OCI-LY7 (cell line): ENCODE data around the gene CPOX. TPM values are rescaled to one million over a fixed set of nuclear protein-coding genes. Genes with fewer than 3 reads are reported as not detected.

Source experiments
- BruUV-seq: library from RNA; stranded (reverse); fragments of 400-500 nt; replicated peaks from 2 replicates; lab custom pipeline; 2021; lab: Mats Ljungman, UMichigan
- CTCF ChIA-PET: fragments of 300-600 bp; sonication (Branson Sonifier 250); formaldehyde crosslinking; loops from one replicate; lab custom pipeline; 2022; ENCODE audit warnings: antibody characterized with exemption; ENCODE audit not compliant: unreplicated experiment; lab: Charles Lee
- POLR2A ChIA-PET: fragments of 300-600 bp; sonication (Branson Sonifier 250); formaldehyde crosslinking; loops from one replicate; lab custom pipeline; 2022; ENCODE audit warnings: antibody characterized with exemption; lab: Charles Lee
- DNase-seq: peaks from one replicate; pipeline ENCODE4 v3.0.0-alpha.2; 2015; ENCODE audit warnings: low spot score
- H2AFZ ChIP-seq: fragments of 200-600 bp; sonication (generic), shearing (Covaris generic); 2 replicates; pipeline ENCODE4 v1.6.1; 2014; ENCODE audit warnings: mild to moderate bottlenecking, antibody characterized with exemption, low read length, moderate library complexity
- H3K27ac ChIP-seq: fragments of 200-600 bp; sonication (generic); 2 replicates; pipeline ENCODE4 v1.5.1; 2014; ENCODE audit warnings: mixed run types, low read depth, mild to moderate bottlenecking, moderate library complexity, low read length, inconsistent platforms; ENCODE audit not compliant: poor library complexity, severe bottlenecking
- H3K36me3 ChIP-seq: fragments of 200-600 bp; sonication (generic); 2 replicates; pipeline ENCODE4 v1.6.1; 2014; ENCODE audit warnings: mild to moderate bottlenecking, antibody characterized with exemption, low read length, moderate library complexity, mixed read lengths; ENCODE audit not compliant: insufficient read depth
- H3K4me1 ChIP-seq: fragments of 200-600 bp; sonication (generic); 2 replicates; pipeline ENCODE4 v1.5.1; 2014; ENCODE audit warnings: mild to moderate bottlenecking, low read length; ENCODE audit not compliant: insufficient read depth, poor library complexity, severe bottlenecking
- H3K4me2 ChIP-seq: fragments of 200-600 bp; sonication (generic); 2 replicates; pipeline ENCODE4 v1.6.1; 2014; ENCODE audit warnings: mild to moderate bottlenecking, low read length
- H3K4me3 ChIP-seq: fragments of 200-600 bp; sonication (generic); 2 replicates; pipeline ENCODE4 v1.5.1; 2014; ENCODE audit warnings: mild to moderate bottlenecking, low read depth, low read length; ENCODE audit not compliant: poor library complexity, severe bottlenecking
- H3K79me2 ChIP-seq: fragments of 200-600 bp; sonication (generic); 2 replicates; pipeline ENCODE4 v1.6.1; 2016; ENCODE audit warnings: low read depth, mild to moderate bottlenecking, low read length, moderate library complexity, mixed read lengths; ENCODE audit not compliant: insufficient read depth
- H3K9me2 ChIP-seq: fragments of 200-600 bp; sonication (generic); 2 replicates; pipeline ENCODE4 v1.6.1; 2016; ENCODE audit warnings: mild to moderate bottlenecking, low read length, mixed read lengths; ENCODE audit not compliant: insufficient read depth
- H3K9me3 ChIP-seq: fragments of 200-600 bp; sonication (generic); 2 replicates; pipeline ENCODE4 v1.6.1; 2014; ENCODE audit warnings: mild to moderate bottlenecking, mixed run types, low read length, mixed read lengths
- H4K20me1 ChIP-seq: fragments of 200-600 bp; sonication (generic); 2 replicates; pipeline ENCODE4 v1.6.1; 2014; ENCODE audit warnings: mild to moderate bottlenecking, antibody characterized with exemption, low read length, moderate library complexity, mixed read lengths; ENCODE audit not compliant: insufficient read depth
- CTCF ChIP-seq: fragments of 200-600 bp; sonication (generic); conservative IDR thresholded peaks from 2 replicates; pipeline ENCODE4 v1.5.1; 2014; ENCODE audit warnings: mild to moderate bottlenecking, antibody characterized with exemption, low read length, moderate library complexity, mixed read lengths
- EZH2phosphoT487 ChIP-seq: fragments of 200-600 bp; sonication (generic); IDR thresholded peaks from 2 replicates; pipeline ENCODE4 v1.6.1; 2018; ENCODE audit warnings: low read depth, borderline replicate concordance, mild to moderate bottlenecking, mixed run types, antibody characterized with exemption, low read length, moderate library complexity, mixed read lengths
- intact Hi-C: fragments of 100-400 bp; cut with micrococcal nuclease; formaldehyde crosslinking; loops from one replicate; pipeline ENCODE4 v1.10.0; 2022; ENCODE audit not compliant: unreplicated experiment
- total RNA-seq, 2 experiments: library from RNA; depleted of rRNA in 1 of 2; stranded (reverse); fragments of >200 nt in 1 of 2; shearing (Covaris generic) in 1 of 2; gene quantifications; 2 replicates each; pipeline ENCODE4 v1.2.3, GENCODE V29; 2014 to 2022

Gene CPOX
- total RNA-seq, 2 experiments from 2014 or later = 10.1 to 14.7 TPM

- no peaks in the 10 kb centered on the region for H3K9me2 ChIP-seq
- peak overlapping the region; percentile 77 for H3K27ac ChIP-seq
- H3K4me3 ChIP-seq = peak overlapping the region; percentile 73
- POLR2A ChIA-PET = interaction anchor here (0.7 to 1.5 kb wide), 11 partner anchors 8 to 63 kb away, joined by 3 to 7 read pairs (median 4); partner anchors contain the start of gene CPOX
- no peaks in the 10 kb centered on the region for H4K20me1 ChIP-seq
- no peak for DNase-seq
- no TSS peak for BruUV-seq
- peaks cover 34% of the 10 kb centered on the region for H3K79me2 ChIP-seq
- intact Hi-C loops = no loop called here
- H2AFZ ChIP-seq = peak overlapping the region; percentile 80
- H3K9me3 ChIP-seq = no peaks in the 10 kb centered on the region
- H3K36me3 ChIP-seq = no peaks in the 10 kb centered on the region
- CTCF ChIA-PET = no interaction called here
- peaks cover 47% of the 10 kb centered on the region for H3K4me1 ChIP-seq
- TF ChIP-seq EZH2phosphoT487 (no peak), CTCF (no peak)
- peak overlapping the region; percentile 78 for H3K4me2 ChIP-seq
Observed at GRCh38 chr3:98529856-98530459, 63.5 kb downstream of the CPOX start.

Other genes with a start within 250 kb of the CPOX start
- gene OR5K4, start 239.8 kb downstream of the CPOX start, total RNA-seq (2014; rRNA removed; shearing (Covaris generic)) = not detected in 2 replicates
- gene OR5K4, start 239.8 kb downstream of the CPOX start, total RNA-seq (2022) = not detected in 2 replicates
- gene OR5K3, start 202.9 kb downstream of the CPOX start, total RNA-seq (2014; rRNA removed; shearing (Covaris generic)) = not detected in 2 replicates
- not detected in 2 replicates for gene OR5K3, start 202.9 kb downstream of the CPOX start, total RNA-seq (2022)
- gene OR5K1, start 130.4 kb downstream of the CPOX start, total RNA-seq (2014; rRNA removed; shearing (Covaris generic)) = not detected in 2 replicates
- gene OR5K1, start 130.4 kb downstream of the CPOX start, total RNA-seq (2022) = not detected in 2 replicates
- gene OR5K2, start 95.9 kb downstream of the CPOX start, total RNA-seq (2014; rRNA removed; shearing (Covaris generic)) = not detected in 2 replicates
- not detected in 2 replicates for gene OR5K2, start 95.9 kb downstream of the CPOX start, total RNA-seq (2022)
- gene CLDND1, start 70.7 kb downstream of the CPOX start, total RNA-seq (2014; rRNA removed; shearing (Covaris generic)) = 70.7 and 78.0 TPM in 2 replicates
- gene CLDND1, start 70.7 kb downstream of the CPOX start, total RNA-seq (2022) = 80.4 and 87.8 TPM in 2 replicates
- 18.8 and 32.0 TPM in 2 replicates for gene GPR15, start 61.6 kb downstream of the CPOX start, total RNA-seq (2014; rRNA removed; shearing (Covaris generic))
- 29.8 and 42.6 TPM in 2 replicates for gene GPR15, start 61.6 kb downstream of the CPOX start, total RNA-seq (2022)
- gene ST3GAL6, start 169.7 kb upstream of the CPOX start, total RNA-seq (2014; rRNA removed; shearing (Covaris generic)) = 3.0 and 4.0 TPM in 2 replicates
- 0.25 and 1.1 TPM in 2 replicates for gene ST3GAL6, start 169.7 kb upstream of the CPOX start, total RNA-seq (2022)